ENCODE measurements around the gene IP6K2. TPM values are rescaled to one million over a fixed set of nuclear protein-coding genes. Genes with fewer than 3 reads are reported as not detected.

IP6K2 gene
- total and polyA plus RNA-seq, 2 of the 13 experiments (the other 11 are each of a cell fraction or from before 2014, with no cell fraction given), result 85.5 to 112 TPM

DNA sequence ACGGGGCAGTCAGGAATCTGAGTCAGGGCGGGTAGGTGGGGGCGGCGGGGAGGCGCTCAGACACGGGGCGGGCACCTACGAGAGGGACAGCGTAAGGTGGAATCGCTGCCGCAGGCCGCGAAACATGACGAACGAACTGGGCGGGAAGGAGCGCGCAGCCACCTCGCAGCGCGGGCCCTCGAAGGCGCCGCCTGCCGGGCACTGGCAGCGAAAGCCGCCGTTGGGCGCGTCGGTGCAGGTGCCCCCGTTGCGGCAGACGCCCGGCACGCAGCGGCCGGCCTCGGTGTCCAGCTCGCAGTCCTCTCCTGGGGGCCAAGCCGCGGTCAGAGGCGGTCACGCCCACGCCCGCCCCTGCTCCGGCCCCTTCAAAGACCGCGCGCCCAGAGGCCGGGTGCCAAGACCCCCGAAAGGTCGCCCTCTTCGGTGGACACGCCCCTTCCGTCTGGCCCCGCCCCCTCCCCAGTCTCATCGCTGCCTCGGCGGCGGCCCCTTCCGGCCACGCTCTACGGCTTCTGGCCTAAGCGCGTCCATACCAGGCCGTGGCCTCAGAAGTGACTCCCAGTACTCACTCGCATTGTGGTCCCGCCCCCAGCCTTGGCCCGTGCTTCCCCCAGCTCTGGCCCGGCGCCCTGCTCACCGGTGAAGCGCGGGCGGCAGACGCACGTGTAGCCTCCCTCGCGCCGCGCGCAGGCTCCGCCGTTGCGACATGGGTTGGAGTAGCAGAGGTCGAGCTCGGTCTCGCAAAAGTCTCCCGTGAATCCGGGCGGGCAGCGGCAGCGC is 60.8 kb downstream of the IP6K2 start (continued):
- TF ChIP-seq, protein P1, sequence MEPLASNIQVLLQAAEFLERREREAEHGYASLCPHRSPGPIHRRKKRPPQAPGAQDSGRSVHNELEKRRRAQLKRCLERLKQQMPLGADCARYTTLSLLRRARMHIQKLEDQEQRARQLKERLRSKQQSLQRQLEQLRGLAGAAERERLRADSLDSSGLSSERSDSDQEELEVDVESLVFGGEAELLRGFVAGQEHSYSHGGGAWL (CRISPR knock-in tag; IDR thresholded peaks at IDR 0.05), result peak; percentile 30; the same call in 1 of the 2 replicates
- 0 out of 2 replicates have a peak, but pooled peaks have one; percentile 16 for TF ChIP-seq GATAD1 (CRISPR knock-in tag; IDR thresholded peaks at IDR 0.05)
- TF ChIP-seq, protein P2, sequence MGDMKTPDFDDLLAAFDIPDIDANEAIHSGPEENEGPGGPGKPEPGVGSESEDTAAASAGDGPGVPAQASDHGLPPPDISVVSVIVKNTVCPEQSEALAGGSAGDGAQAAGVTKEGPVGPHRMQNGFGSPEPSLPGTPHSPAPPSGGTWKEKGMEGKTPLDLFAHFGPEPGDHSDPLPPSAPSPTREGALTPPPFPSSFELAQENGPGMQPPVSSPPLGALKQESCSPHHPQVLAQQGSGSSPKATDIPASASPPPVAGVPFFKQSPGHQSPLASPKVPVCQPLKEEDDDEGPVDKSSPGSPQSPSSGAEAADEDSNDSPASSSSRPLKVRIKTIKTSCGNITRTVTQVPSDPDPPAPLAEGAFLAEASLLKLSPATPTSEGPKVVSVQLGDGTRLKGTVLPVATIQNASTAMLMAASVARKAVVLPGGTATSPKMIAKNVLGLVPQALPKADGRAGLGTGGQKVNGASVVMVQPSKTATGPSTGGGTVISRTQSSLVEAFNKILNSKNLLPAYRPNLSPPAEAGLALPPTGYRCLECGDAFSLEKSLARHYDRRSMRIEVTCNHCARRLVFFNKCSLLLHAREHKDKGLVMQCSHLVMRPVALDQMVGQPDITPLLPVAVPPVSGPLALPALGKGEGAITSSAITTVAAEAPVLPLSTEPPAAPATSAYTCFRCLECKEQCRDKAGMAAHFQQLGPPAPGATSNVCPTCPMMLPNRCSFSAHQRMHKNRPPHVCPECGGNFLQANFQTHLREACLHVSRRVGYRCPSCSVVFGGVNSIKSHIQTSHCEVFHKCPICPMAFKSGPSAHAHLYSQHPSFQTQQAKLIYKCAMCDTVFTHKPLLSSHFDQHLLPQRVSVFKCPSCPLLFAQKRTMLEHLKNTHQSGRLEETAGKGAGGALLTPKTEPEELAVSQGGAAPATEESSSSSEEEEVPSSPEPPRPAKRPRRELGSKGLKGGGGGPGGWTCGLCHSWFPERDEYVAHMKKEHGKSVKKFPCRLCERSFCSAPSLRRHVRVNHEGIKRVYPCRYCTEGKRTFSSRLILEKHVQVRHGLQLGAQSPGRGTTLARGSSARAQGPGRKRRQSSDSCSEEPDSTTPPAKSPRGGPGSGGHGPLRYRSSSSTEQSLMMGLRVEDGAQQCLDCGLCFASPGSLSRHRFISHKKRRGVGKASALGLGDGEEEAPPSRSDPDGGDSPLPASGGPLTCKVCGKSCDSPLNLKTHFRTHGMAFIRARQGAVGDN (CRISPR knock-in tag; IDR thresholded peaks at IDR 0.05), result peak; percentile 82
- no peak for TF ChIP-seq ZNF589 (CRISPR knock-in tag; conservative IDR thresholded peaks at IDR 0.05)
- TF ChIP-seq, protein P3, sequence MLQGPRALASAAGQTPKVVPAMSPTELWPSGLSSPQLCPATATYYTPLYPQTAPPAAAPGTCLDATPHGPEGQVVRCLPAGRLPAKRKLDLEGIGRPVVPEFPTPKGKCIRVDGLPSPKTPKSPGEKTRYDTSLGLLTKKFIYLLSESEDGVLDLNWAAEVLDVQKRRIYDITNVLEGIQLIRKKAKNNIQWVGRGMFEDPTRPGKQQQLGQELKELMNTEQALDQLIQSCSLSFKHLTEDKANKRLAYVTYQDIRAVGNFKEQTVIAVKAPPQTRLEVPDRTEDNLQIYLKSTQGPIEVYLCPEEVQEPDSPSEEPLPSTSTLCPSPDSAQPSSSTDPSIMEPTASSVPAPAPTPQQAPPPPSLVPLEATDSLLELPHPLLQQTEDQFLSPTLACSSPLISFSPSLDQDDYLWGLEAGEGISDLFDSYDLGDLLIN (CRISPR knock-in tag; IDR thresholded peaks at IDR 0.05; ENCODE audit: borderline replicate concordance), result 0 out of 2 replicates have a peak, but pooled peaks have one; percentile 40
- TF ChIP-seq MIXL1 (CRISPR knock-in tag; IDR thresholded peaks at IDR 0.05), result no peak
- TF ChIP-seq, protein P4, sequence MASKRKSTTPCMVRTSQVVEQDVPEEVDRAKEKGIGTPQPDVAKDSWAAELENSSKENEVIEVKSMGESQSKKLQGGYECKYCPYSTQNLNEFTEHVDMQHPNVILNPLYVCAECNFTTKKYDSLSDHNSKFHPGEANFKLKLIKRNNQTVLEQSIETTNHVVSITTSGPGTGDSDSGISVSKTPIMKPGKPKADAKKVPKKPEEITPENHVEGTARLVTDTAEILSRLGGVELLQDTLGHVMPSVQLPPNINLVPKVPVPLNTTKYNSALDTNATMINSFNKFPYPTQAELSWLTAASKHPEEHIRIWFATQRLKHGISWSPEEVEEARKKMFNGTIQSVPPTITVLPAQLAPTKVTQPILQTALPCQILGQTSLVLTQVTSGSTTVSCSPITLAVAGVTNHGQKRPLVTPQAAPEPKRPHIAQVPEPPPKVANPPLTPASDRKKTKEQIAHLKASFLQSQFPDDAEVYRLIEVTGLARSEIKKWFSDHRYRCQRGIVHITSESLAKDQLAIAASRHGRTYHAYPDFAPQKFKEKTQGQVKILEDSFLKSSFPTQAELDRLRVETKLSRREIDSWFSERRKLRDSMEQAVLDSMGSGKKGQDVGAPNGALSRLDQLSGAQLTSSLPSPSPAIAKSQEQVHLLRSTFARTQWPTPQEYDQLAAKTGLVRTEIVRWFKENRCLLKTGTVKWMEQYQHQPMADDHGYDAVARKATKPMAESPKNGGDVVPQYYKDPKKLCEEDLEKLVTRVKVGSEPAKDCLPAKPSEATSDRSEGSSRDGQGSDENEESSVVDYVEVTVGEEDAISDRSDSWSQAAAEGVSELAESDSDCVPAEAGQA (IDR thresholded peaks at IDR 0.05; ENCODE audit: low read depth), result 0 out of 2 replicates have a peak, but pooled peaks have one; percentile 8
- TF ChIP-seq, protein P4 (CRISPR knock-in tag; IDR thresholded peaks at IDR 0.05; ENCODE audit: borderline replicate concordance), result no peak
- 0 out of 2 replicates have a peak, but pooled peaks have one; percentile 10 for TF ChIP-seq ELF3 (CRISPR knock-in tag; IDR thresholded peaks at IDR 0.05)
- TF ChIP-seq HIVEP1 (CRISPR knock-in tag; IDR thresholded peaks at IDR 0.05), result no peak
- TF ChIP-seq BHLHE40 (IDR thresholded peaks at IDR 0.05; ENCODE audit: low read length), result 0 out of 2 replicates have a peak, but pooled peaks have one; percentile 23
- no peak for TF ChIP-seq ZNF598 (CRISPR knock-in tag; IDR thresholded peaks at IDR 0.05; ENCODE audit: borderline replicate concordance)
- peak; percentile 58; the same call in 1 of the 2 replicates for TF ChIP-seq ZFY (CRISPR knock-in tag; IDR thresholded peaks at IDR 0.05)
- 0 out of 2 replicates have a peak, but pooled peaks have one; percentile 28 for TF ChIP-seq MXD4 (CRISPR knock-in tag; IDR thresholded peaks at IDR 0.05)
- TF ChIP-seq ETV5 (CRISPR knock-in tag; IDR thresholded peaks at IDR 0.05; ENCODE audit: borderline replicate concordance), result peak; percentile 69; the same call in 1 of the 2 replicates

All from HepG2 (cell line).